Measurements from ENCODE around the gene CDC20. TPM values are rescaled to one million over a fixed set of nuclear protein-coding genes. Genes with fewer than 3 reads are reported as not detected.

CDC20 gene
- total and polyA plus RNA-seq, 4 donors = 0.36 to 1.1 (median 0.84) TPM

- intact Hi-C loops (cut with DNase I) = no loop called here
- H3K4me1 ChIP-seq (ENCODE audit: control insufficient read depth in 1 of 2, insufficient read depth in 2 of 2, low read length in 2 of 2) = no peaks in the 10 kb centered on the region
Measured at GRCh38 chr1:43360616-43361015, 1.8 kb downstream of the CDC20 start.

GRCh38 chr1:43363283-43363934, 4.6 kb downstream of the CDC20 start:
- Histone ChIP-seq H3K36me3 (ENCODE audit: control insufficient read depth in 1 of 2, insufficient read depth in 2 of 2, low read length in 1 of 2) (peaks cover 0 to 8% of the 10 kb centered on the region in 2 donors), H3K4me3 (ENCODE audit: low read length in 2 of 2) (no peak overlapping the region), H3K27ac (ENCODE audit: low read depth in 1 of 2, low read length in 2 of 2) (no peak overlapping the region), H3K9me3 (ENCODE audit: control insufficient read depth, low read length) (no peaks in the 10 kb centered on the region), H3K27me3 (ENCODE audit: control insufficient read depth in 1 of 2, insufficient read depth in 2 of 2, low read length in 1 of 2) (no peaks in the 10 kb centered on the region), H3K4me1 (ENCODE audit: control insufficient read depth in 1 of 2, insufficient read depth in 2 of 2, low read length in 2 of 2) (no peaks in the 10 kb centered on the region)
- ATAC-seq (ENCODE audit: low FRiP score) (no peak), DNase-seq (no peak)
- 74 to 77% methylated on average over 9 of the region's 9 CpGs for WGBS, 2 donors
- intact Hi-C loops (cut with DNase I) = no loop called here

More at GRCh38 chr1:43360616-43361015, 1.8 kb downstream of the CDC20 start:
- no peak overlapping the region for H3K27ac ChIP-seq (ENCODE audit: low read depth in 1 of 2, low read length in 2 of 2)
- no peaks in the 10 kb centered on the region for H3K9me3 ChIP-seq (ENCODE audit: control insufficient read depth, low read length)
- H3K36me3 ChIP-seq (ENCODE audit: control insufficient read depth in 1 of 2, insufficient read depth in 2 of 2, low read length in 1 of 2) = peaks cover 0 to 8% of the 10 kb centered on the region in 2 donors
- no peaks in the 10 kb centered on the region for H3K27me3 ChIP-seq (ENCODE audit: control insufficient read depth in 1 of 2, insufficient read depth in 2 of 2, low read length in 1 of 2)
- 62 to 66% methylated on average over 4 of the region's 4 CpGs for WGBS, 2 donors
- ATAC-seq (ENCODE audit: low FRiP score) (no peak), DNase-seq (no peak)
- H3K4me3 ChIP-seq (ENCODE audit: low read length in 2 of 2) = no peak overlapping the region

- Histone ChIP-seq H3K27ac (ENCODE audit: low read depth in 1 of 2, low read length in 2 of 2) (no peak overlapping the region), H3K9me3 (ENCODE audit: control insufficient read depth, low read length) (no peaks in the 10 kb centered on the region), H3K4me3 (ENCODE audit: low read length in 2 of 2) (no peak overlapping the region), H3K4me1 (ENCODE audit: control insufficient read depth in 1 of 2, insufficient read depth in 2 of 2, low read length in 2 of 2) (peaks cover 0 to 4% of the 10 kb centered on the region in 2 donors), H3K27me3 (ENCODE audit: control insufficient read depth in 1 of 2, insufficient read depth in 2 of 2, low read length in 1 of 2) (no peaks in the 10 kb centered on the region), H3K36me3 (ENCODE audit: control insufficient read depth in 1 of 2, insufficient read depth in 2 of 2, low read length in 1 of 2) (peaks cover 0 to 8% of the 10 kb centered on the region in 2 donors)
- 80 to 82% methylated on average over 5 of the region's 5 CpGs for WGBS, 2 donors
- DNase-seq (no peak), ATAC-seq (ENCODE audit: low FRiP score) (no peak)
- intact Hi-C loops (cut with DNase I) = no loop called here
Measured at GRCh38 chr1:43363935-43364525, 5.2 kb downstream of the CDC20 start.

DNA sequence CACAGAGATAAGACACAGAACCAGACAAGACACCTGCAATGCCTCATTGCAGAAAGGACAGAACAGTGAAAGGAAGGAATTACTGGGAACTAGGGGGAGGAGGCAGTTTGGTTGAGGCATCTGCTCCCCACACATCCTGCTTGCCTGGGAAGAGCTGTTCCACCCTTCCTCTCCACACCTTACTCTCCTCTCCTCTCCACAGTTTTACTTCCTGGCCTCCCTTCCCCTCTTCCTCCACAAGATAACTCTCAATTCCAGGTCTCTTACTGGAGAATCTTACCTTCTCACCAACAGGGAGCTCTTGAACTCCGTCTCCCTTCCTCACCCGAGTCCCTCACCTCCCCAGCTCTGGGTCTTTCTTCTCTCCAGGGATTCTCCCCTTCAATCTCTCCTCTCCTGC, 6.9 kb downstream of the CDC20 start:
- H3K9me3 ChIP-seq (ENCODE audit: control insufficient read depth, low read length) = no peaks in the 10 kb centered on the region
- no peaks in the 10 kb centered on the region for H3K27me3 ChIP-seq (ENCODE audit: control insufficient read depth in 1 of 2, insufficient read depth in 2 of 2, low read length in 1 of 2)
- intact Hi-C loops (cut with DNase I) = no loop called here
- ATAC-seq (ENCODE audit: low FRiP score) (no peak), DNase-seq (no peak)
- peaks cover 0 to 4% of the 10 kb centered on the region in 2 donors for H3K4me1 ChIP-seq (ENCODE audit: control insufficient read depth in 1 of 2, insufficient read depth in 2 of 2, low read length in 2 of 2)
- H3K27ac ChIP-seq (ENCODE audit: low read depth in 1 of 2, low read length in 2 of 2) = no peak overlapping the region
- H3K36me3 ChIP-seq (ENCODE audit: control insufficient read depth in 1 of 2, insufficient read depth in 2 of 2, low read length in 1 of 2) = peaks cover 0 to 8% of the 10 kb centered on the region in 2 donors
- WGBS, 2 donors = 72 to 81% methylated on average over 2 of the region's 2 CpGs
- H3K4me3 ChIP-seq (ENCODE audit: low read length in 2 of 2) = no peak overlapping the region

DNA sequence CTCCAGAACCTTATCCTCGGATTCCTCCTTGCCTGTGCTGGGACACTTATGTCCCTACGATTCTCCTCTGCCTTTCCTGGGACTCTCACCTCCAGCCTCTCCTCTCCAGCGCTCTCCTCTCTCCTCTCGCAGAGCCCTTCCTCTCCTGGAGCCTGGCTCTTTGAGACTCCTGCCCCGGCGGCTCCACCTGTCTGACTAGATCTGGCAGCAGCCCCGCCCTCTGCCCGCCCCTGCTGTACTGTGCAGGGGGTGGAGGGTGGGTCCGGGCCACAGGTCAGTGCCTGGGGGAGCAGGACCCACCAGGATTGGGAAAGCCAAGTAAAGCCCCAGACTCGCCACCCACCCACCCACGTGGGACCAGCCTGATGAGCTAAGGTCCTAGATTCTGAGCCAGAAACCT, 7.4 kb downstream of the CDC20 start:
- intact Hi-C loops (cut with DNase I) = no loop called here
- Histone ChIP-seq H3K4me3 (ENCODE audit: low read length in 2 of 2) (no peak overlapping the region), H3K27ac (ENCODE audit: low read depth in 1 of 2, low read length in 2 of 2) (no peak overlapping the region)

GRCh38 chr1:43366601-43367025, 7.8 kb downstream of the CDC20 start:
- DNase-seq (no peak), ATAC-seq (ENCODE audit: low FRiP score) (no peak)
- peaks cover 0 to 4% of the 10 kb centered on the region in 2 donors for H3K4me1 ChIP-seq (ENCODE audit: control insufficient read depth in 1 of 2, insufficient read depth in 2 of 2, low read length in 2 of 2)
- WGBS, 2 donors = 19% methylated on average over 5 of the region's 5 CpGs
- peak overlapping the region in 1 of 2 donors; percentile 65 for H3K4me3 ChIP-seq (ENCODE audit: low read length in 2 of 2)
- H3K9me3 ChIP-seq (ENCODE audit: control insufficient read depth, low read length) = no peaks in the 10 kb centered on the region
- intact Hi-C loops (cut with DNase I) = no loop called here
- H3K27me3 ChIP-seq (ENCODE audit: control insufficient read depth in 1 of 2, insufficient read depth in 2 of 2, low read length in 1 of 2) = no peaks in the 10 kb centered on the region
- H3K27ac ChIP-seq (ENCODE audit: low read depth in 1 of 2, low read length in 2 of 2) = no peak overlapping the region
- H3K36me3 ChIP-seq (ENCODE audit: control insufficient read depth in 1 of 2, insufficient read depth in 2 of 2, low read length in 1 of 2) = peaks cover 0 to 8% of the 10 kb centered on the region in 2 donors

More for the DNA sequence above, 7.4 kb downstream of the CDC20 start:
- no peaks in the 10 kb centered on the region for H3K27me3 ChIP-seq (ENCODE audit: control insufficient read depth in 1 of 2, insufficient read depth in 2 of 2, low read length in 1 of 2)
- DNase-seq (peak in 1 of 2 donors; percentile 57), ATAC-seq (ENCODE audit: low FRiP score) (no peak)
- no peaks in the 10 kb centered on the region for H3K9me3 ChIP-seq (ENCODE audit: control insufficient read depth, low read length)
- peaks cover 0 to 8% of the 10 kb centered on the region in 2 donors for H3K36me3 ChIP-seq (ENCODE audit: control insufficient read depth in 1 of 2, insufficient read depth in 2 of 2, low read length in 1 of 2)
- WGBS, 2 donors = 54 to 66% methylated on average over 10 to 11 of the region's 11 CpGs
- peaks cover 0 to 4% of the 10 kb centered on the region in 2 donors for H3K4me1 ChIP-seq (ENCODE audit: control insufficient read depth in 1 of 2, insufficient read depth in 2 of 2, low read length in 2 of 2)

- Histone ChIP-seq H3K4me1 (ENCODE audit: control insufficient read depth in 1 of 2, insufficient read depth in 2 of 2, low read length in 2 of 2) (peaks cover 0 to 4% of the 10 kb centered on the region in 2 donors), H3K36me3 (ENCODE audit: control insufficient read depth in 1 of 2, insufficient read depth in 2 of 2, low read length in 1 of 2) (peaks cover 0 to 8% of the 10 kb centered on the region in 2 donors), H3K27ac (ENCODE audit: low read depth in 1 of 2, low read length in 2 of 2) (peak overlapping the region in 1 of 2 donors; percentile 72), H3K9me3 (ENCODE audit: control insufficient read depth, low read length) (no peaks in the 10 kb centered on the region), H3K4me3 (ENCODE audit: low read length in 2 of 2) (peak overlapping the region; percentile 35 to 65), H3K27me3 (ENCODE audit: control insufficient read depth in 1 of 2, insufficient read depth in 2 of 2, low read length in 1 of 2) (no peaks in the 10 kb centered on the region)
- WGBS, 2 donors = 1% methylated on average over 40 to 48 of the region's 48 CpGs
- intact Hi-C loops (cut with DNase I) = no loop called here
- peak; percentile 76 for ATAC-seq (ENCODE audit: low FRiP score)
- peak; percentile 56 to 80 for DNase-seq
Measured at GRCh38 chr1:43367026-43367903, 8.5 kb downstream of the CDC20 start.

DNA sequence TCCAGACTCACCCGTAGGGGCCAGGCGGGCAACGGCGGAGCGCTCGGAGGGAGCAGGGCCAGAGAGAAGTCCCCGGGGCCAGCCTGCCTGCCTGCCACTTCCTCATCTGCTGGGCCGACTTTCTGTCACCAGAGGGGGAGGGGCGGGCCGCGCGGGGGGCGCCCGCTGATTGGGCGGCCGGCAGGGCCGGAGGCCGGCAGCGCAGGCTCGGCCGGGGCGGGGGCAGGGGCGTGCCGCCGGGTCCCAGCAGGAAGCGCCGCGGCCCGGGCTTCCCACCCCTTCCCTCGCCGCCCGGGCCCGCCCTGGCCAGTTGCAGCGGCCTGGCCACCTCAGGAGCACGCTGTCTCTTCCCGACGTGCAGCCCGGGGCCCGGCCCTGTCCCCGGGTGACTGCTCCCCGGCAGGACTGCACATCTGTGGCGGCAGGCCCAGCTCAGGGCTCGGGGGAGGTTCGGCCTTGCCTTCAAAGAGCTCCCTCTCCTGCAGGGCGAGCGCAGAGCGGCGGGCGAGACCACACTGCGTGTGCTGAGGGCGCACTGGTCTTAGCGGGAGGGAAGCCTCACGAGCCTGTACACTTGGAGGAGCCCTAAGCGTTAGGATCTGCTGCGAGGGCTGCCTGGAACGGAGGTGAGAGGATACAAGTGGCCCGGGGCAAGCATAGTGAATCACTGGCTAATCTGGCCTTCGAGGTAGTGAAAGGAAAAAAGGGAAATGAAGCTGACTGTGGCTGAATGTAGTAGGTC, 9.3 kb downstream of the CDC20 start, which contains the start of gene ELOVL1:
Gene ELOVL1 (minus strand): TSS at position 108 of the 742 bp plus-strand sequence. CDS start 2,402 bp downstream, outside the sequence.
- Histone ChIP-seq H3K4me3 (ENCODE audit: low read length in 2 of 2) (peak within 1 kb of the TSS; percentile 65 to 72), H3K36me3 (ENCODE audit: control insufficient read depth in 1 of 2, insufficient read depth in 2 of 2, low read length in 1 of 2) (peaks cover 0 to 8% of the 10 kb centered on the region in 2 donors), H3K27ac (ENCODE audit: low read depth in 1 of 2, low read length in 2 of 2) (peak within 1 kb of the TSS in 1 of 2 donors; percentile 84), H3K9me3 (ENCODE audit: control insufficient read depth, low read length) (no peaks in the 10 kb centered on the region), H3K27me3 (ENCODE audit: control insufficient read depth in 1 of 2, insufficient read depth in 2 of 2, low read length in 1 of 2) (no peaks in the 10 kb centered on the region), H3K4me1 (ENCODE audit: control insufficient read depth in 1 of 2, insufficient read depth in 2 of 2, low read length in 2 of 2) (peaks cover 0 to 4% of the 10 kb centered on the region in 2 donors)
- intact Hi-C loops (cut with DNase I) = loop anchor here in 1 of 2 donors (1.0 kb wide), 1 partner anchor 21 kb away; the partner anchor contains the start of genes MED8 and SZT2
- peak; percentile 97 to 98 for DNase-seq
- 0% methylated on average over 43 to 58 of the region's 58 CpGs for WGBS, 2 donors
- ATAC-seq (ENCODE audit: low FRiP score) = peak; percentile 96

All from aorta (tissue), 5 donors.